GM06990 (cell line): ENCODE results near the gene PDGFRB.
"Not testable (repeated sequence)": the region's sequence is repeated elsewhere in the genome, so short reads cannot be mapped to it uniquely, and the experiment has no call there.

Experiments
- DNase-seq: peaks from one replicate; pipeline ENCODE4 v3.0.0-alpha.2; 2011; ENCODE audit not compliant: insufficient read length; ENCODE audit errors: extremely low read depth
- H3K27me3 ChIP-seq: replicated peaks from 2 replicates; pipeline ENCODE4 v1.6.0; 2011; ENCODE audit warnings: low read length; ENCODE audit not compliant: control insufficient read depth, insufficient read depth
- H3K36me3 ChIP-seq: 2 replicates; pipeline ENCODE4 v1.5.1; 2011; ENCODE audit warnings: low read length; ENCODE audit not compliant: control insufficient read depth, insufficient read depth
- H3K4me3 ChIP-seq: replicated peaks from 2 replicates; pipeline ENCODE4 v1.5.1; 2011; ENCODE audit warnings: low read depth, mild to moderate bottlenecking, control low read depth, low read length
- TF ChIP-seq, protein P1 (sequence below): IDR thresholded peaks from 2 replicates; pipeline ENCODE4 v1.5.1; 2011; ENCODE audit warnings: low read length, control low read depth, mild to moderate bottlenecking, inconsistent platforms; ENCODE audit not compliant: insufficient read depth, poor library complexity, severe bottlenecking

The PDGFRB gene

GRCh38 chr5:150097152-150097551 lies 58.5 kb downstream of the PDGFRB start:
- no peaks in the 10 kb centered on the region for H3K27me3 ChIP-seq
- TF ChIP-seq, protein P1, sequence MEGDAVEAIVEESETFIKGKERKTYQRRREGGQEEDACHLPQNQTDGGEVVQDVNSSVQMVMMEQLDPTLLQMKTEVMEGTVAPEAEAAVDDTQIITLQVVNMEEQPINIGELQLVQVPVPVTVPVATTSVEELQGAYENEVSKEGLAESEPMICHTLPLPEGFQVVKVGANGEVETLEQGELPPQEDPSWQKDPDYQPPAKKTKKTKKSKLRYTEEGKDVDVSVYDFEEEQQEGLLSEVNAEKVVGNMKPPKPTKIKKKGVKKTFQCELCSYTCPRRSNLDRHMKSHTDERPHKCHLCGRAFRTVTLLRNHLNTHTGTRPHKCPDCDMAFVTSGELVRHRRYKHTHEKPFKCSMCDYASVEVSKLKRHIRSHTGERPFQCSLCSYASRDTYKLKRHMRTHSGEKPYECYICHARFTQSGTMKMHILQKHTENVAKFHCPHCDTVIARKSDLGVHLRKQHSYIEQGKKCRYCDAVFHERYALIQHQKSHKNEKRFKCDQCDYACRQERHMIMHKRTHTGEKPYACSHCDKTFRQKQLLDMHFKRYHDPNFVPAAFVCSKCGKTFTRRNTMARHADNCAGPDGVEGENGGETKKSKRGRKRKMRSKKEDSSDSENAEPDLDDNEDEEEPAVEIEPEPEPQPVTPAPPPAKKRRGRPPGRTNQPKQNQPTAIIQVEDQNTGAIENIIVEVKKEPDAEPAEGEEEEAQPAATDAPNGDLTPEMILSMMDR = no peak
- DNase-seq = no peak
- H3K36me3 ChIP-seq = no peaks in the 10 kb centered on the region
- no peak overlapping the region for H3K4me3 ChIP-seq

- DNase-seq = no peak
- TF ChIP-seq, protein P1 = no peak
- H3K27me3 ChIP-seq = no peaks in the 10 kb centered on the region
- no peak overlapping the region for H3K4me3 ChIP-seq
- no peaks in the 10 kb centered on the region for H3K36me3 ChIP-seq
Measured at GRCh38 chr5:150092159-150092787, 63.4 kb downstream of the PDGFRB start.

GRCh38 chr5:150085950-150086715 lies 69.5 kb downstream of the PDGFRB start, which contains the start of gene CSF1R:
Gene CSF1R, minus strand, starts transcription at chr5:150086554. Its CDS starts 127 bp downstream, at chr5:150086427.
- DNase-seq = no peak
- Histone ChIP-seq H3K36me3 (no peaks in the 10 kb centered on the region), H3K27me3 (no peaks in the 10 kb centered on the region), H3K4me3 (no peak within 1 kb of the TSS)
- TF ChIP-seq, protein P1 = no peak

DNA sequence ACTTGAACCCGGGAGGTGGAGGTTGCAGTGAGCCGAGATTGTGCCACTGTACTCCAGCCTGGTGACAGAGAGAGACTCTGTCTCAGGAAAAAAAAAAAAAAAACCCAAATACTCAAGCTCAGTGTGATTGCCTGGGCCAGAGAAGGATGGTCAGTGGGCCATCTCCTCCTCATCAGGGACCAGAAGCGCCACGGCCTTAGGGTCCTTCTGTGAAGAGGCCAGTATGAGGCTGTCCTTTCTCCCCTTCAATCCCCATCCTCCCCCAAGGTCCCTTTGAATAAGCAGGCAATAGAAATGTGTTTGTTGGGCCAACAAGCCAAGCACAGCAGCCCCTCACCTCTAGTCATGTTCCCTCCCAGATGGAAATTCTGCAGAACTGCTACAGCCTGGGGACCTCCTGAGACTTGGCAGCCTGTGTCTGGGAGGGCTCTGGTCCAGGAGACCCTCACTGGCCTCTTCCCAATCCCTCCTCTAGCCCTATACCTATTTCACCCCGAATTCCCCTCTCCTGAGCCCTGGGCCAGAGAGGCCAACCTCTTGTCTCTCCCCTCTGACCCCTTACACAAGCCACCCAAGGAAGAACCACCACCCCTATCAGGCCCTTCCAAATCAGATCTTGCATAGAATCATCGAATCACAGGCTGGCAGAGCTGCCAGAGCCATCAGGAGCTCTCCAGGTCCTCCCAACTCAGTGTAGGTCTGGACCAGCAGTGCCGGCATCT lies 70.3 kb downstream of the PDGFRB start:
- TF ChIP-seq, protein P1 = no peak
- H3K27me3 ChIP-seq = no peaks in the 10 kb centered on the region
- H3K4me3 ChIP-seq = no peak overlapping the region
- no peak for DNase-seq
- no peaks in the 10 kb centered on the region for H3K36me3 ChIP-seq

DNA sequence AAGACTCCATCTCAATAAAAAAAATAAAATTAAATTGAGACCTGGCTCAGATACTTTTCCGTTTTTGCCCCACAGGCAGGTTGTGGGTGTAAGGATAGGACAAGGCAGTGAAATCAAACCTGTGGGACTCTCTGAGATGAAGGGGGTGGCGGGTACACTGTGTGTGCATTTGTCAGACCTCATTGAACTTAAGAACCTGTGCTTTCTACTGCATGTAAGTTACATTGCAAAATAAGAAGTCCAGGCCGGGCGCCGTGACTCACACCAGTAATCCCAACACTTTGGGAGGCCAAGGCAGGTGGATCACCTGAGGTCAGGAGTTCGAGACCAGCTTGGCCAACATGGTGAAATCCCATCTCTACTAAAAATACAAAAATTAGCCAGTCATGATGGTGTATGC lies 70.9 kb downstream of the PDGFRB start:
- H3K36me3 ChIP-seq, H3K4me3 ChIP-seq, DNase-seq, H3K27me3 ChIP-seq: not testable (repeated sequence)

- Histone ChIP-seq H3K27me3 (no peaks in the 10 kb centered on the region), H3K36me3 (no peaks in the 10 kb centered on the region), H3K4me3 (no peak overlapping the region)
- TF ChIP-seq, protein P1 = no peak
- no peak for DNase-seq
Measured at GRCh38 chr5:150082889-150083288, 72.8 kb downstream of the PDGFRB start.
